HG03025 (cell line): ENCODE measurements around the gene LPIN3.

Experiments
- ATAC-seq: cut with Tn5 transposase; IDR thresholded peaks from one replicate; pipeline ENCODE4 v1.9.1; 2021; ENCODE audit warnings: mild to moderate bottlenecking, moderate library complexity; ENCODE audit not compliant: unreplicated experiment, low FRiP score

LPIN3 gene

GRCh38 chr20:41364967-41365765 lies 24.5 kb downstream of the LPIN3 start:
- no peak for ATAC-seq

GRCh38 chr20:41365777-41366545 lies 25.3 kb downstream of the LPIN3 start:
- ATAC-seq = no peak

GRCh38 chr20:41366546-41367392 lies 26.1 kb downstream of the LPIN3 start, which contains the start of gene EMILIN3:
Gene EMILIN3, minus strand, starts transcription at chr20:41366818. Its CDS starts 184 bp downstream, at chr20:41366634.
- ATAC-seq = no peak

- no peak for ATAC-seq
Observed at GRCh38 chr20:41367393-41367695, 26.7 kb downstream of the LPIN3 start.

GRCh38 chr20:41367956-41368355 lies 27.3 kb downstream of the LPIN3 start:
- no peak for ATAC-seq

GRCh38 chr20:41369673-41370072 lies 29.1 kb downstream of the LPIN3 start:
- no peak for ATAC-seq

GRCh38 chr20:41370176-41370575 lies 29.6 kb downstream of the LPIN3 start:
- ATAC-seq = no peak

- ATAC-seq = no peak
Observed at GRCh38 chr20:41371371-41371770, 30.8 kb downstream of the LPIN3 start.

- ATAC-seq = no peak
Observed at GRCh38 chr20:41373251-41373783, 32.7 kb downstream of the LPIN3 start.

- ATAC-seq = no peak
Observed at GRCh38 chr20:41373931-41374920, 33.6 kb downstream of the LPIN3 start.

GRCh38 chr20:41375846-41376245 lies 35.2 kb downstream of the LPIN3 start:
- ATAC-seq = no peak

GRCh38 chr20:41376349-41376748 lies 35.7 kb downstream of the LPIN3 start:
- ATAC-seq = no peak

GRCh38 chr20:41377275-41377674 lies 36.7 kb downstream of the LPIN3 start:
- no peak for ATAC-seq

GRCh38 chr20:41379551-41379950 lies 38.9 kb downstream of the LPIN3 start:
- no peak for ATAC-seq

- ATAC-seq = no peak
Observed at GRCh38 chr20:41380551-41381193, 40.1 kb downstream of the LPIN3 start.

GRCh38 chr20:41382791-41383305 lies 42.2 kb downstream of the LPIN3 start:
- no peak for ATAC-seq

- no peak for ATAC-seq
Observed at GRCh38 chr20:41386502-41387427, 46.1 kb downstream of the LPIN3 start.

GRCh38 chr20:41387444-41387851 lies 46.8 kb downstream of the LPIN3 start:
- no peak for ATAC-seq
